ENCODE measurements around the gene POTEF.
"Not testable (repeated sequence)": the region's sequence is repeated elsewhere in the genome, so short reads cannot be mapped to it uniquely, and the experiment has no call there.

Gene POTEF

DNA sequence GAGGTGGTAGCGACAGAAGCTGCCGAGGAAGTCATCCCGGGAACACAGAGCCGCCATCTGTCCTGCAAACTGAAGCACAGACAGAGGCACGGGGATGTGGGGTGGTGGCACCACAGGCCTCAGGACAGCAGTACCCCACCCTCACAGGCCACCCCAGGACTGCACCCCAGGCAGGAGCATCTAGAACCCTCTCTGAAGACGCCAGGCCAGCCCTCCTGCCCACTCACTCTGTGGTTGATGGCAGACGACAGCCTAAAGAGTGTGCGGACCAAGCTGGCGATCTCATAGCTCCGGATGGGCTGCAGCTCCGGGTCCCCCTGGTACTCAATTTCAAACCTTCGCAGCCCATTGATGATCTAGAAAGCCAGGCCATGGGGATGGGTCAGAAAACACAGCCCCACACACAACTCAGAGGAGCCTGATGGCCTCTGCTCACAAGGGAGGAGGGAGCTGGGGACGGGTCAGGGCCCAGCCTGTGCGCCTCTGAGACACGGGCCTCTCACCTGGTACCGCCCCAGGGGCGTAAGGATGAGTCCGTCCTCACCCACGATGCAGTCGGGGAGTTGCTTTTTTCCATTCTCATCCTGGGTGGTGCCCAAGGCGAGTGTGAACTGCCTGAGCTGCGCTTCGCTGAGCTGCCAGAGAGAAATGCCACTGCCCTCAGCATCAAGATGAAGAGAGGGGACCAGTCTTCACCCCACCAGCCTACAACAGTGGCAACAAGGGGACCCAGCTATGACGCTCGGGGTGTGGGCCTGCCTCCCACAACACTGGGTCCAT is 24.0 kb upstream of the POTEF start:
- DNase-seq (ENCODE audit: low read depth in 1 of 2, low spot score in 1 of 2) = no peak

DNA sequence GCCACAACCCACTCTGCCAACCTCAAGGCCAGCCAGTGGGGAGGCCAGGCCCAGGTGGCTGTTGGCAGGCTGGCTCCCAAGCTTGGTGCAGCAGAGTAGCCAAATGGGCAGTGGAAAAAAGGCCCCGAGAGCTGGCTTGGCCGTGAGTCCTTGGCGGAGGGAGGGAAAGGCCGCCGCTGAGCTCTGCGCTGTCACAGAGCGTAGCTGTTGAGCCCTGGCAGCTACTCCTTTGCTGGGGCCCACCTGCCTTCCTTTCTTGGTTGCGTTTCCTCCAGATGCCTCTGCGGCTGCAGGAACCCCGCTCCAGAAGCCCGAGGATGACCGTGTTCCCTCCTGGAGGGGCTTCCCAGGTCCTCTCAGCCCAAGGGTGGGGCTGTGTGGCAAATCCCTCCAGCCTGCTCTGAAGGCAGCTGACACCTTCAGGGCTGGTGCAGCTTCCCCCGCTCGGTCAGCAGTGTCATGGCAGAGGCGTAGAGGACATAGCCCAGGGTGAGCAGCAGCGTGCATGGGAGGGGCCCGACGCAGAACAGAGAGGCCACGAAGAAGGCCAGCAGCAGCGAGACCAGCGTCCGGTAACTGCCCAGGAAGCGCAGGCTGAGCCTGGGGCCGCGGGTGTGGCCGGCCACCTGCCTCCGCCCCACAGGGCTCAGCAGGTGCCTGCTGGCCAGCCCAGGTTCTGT is 23.3 kb upstream of the POTEF start:
- DNase-seq (ENCODE audit: low read depth in 1 of 2, low spot score in 1 of 2) = not testable (repeated sequence)

DNA sequence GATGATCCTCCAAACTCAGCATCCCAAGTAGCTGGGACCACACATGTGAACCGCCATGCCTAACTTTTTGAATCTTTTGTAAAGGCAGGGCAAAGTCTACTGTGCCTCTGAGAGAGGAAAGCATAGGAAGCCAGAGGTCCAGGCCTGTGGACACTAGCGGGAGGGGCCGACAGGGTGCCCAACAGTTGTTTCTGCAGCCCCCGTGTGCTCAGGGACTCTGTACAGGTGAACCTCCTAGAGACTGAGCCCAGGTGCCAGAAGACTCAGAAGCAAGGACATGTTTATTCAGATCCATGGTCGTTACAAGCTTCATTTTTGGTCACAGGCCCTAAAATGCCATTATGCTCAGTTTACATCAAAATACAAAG is 22.1 kb upstream of the POTEF start:
- DNase-seq (ENCODE audit: low read depth in 1 of 2, low spot score in 1 of 2) = not testable (repeated sequence)

DNA sequence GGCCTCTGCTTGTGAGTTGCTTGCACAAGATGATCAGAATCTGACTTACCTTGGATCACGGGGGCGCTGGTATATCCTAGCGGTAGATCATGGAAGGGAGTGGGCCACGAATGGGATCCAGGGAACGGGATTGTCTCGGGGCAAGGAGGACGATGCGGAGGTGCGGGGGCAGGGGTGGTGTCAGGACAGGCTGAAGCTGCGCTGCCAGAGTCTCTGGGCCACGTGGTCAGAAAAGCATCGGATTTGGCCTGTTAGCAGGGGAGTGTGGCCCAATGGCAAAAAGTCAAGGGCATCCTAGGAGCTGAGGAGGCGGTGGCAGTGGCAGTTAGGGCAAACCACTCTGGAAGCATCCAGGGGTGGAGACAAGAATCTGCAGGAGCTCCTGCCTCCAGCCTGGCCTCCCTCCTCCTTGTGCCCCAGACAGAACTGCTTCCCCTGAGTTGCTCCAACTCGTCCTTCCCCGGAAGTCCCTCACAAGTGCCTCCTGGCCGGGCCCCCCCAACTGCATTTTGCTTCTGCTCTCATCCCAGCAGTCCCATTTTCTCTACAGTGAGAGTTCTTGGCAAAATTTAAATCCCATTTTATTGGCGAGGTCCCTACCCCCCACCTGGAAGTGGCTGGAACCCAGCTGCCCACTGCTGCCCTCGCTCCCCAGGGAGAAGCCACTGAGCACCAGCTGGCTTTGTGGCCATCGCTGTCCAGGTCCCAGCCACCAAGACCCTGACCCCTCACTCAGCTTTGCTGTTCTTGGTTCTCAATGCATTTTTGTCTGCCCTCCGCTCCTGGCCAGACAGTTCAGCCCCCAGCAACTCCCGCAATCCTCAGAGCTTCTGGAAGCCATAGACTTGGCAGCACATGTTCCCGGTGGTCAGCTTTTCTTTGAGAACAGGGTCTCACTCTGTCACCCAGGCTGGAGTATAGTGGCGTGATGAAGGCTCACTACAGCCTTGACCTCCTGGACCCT is 21.4 kb upstream of the POTEF start:
- no peak for DNase-seq (ENCODE audit: low read depth in 1 of 2, low spot score in 1 of 2)

DNA sequence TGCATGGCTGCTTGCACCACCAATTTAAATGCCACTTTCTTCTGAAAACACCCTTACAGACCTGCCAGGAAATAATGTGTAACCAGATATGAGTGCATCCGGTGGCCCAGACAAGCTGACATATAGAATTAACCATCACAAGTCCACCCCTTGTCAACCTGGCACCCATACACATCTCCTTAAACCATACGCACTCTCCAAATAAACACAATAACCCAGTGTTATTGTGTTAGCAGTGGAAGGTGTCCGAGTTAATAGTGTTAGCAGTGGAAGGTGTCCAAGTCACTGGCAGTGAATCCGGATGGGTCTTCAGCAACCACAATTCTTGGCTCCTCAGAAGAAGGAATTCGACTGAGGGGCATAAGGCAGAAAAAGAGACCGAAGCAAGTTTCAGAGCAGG is 19.5 kb upstream of the POTEF start:
- DNase-seq (ENCODE audit: low read depth in 1 of 2, low spot score in 1 of 2) = not testable (repeated sequence)

DNA sequence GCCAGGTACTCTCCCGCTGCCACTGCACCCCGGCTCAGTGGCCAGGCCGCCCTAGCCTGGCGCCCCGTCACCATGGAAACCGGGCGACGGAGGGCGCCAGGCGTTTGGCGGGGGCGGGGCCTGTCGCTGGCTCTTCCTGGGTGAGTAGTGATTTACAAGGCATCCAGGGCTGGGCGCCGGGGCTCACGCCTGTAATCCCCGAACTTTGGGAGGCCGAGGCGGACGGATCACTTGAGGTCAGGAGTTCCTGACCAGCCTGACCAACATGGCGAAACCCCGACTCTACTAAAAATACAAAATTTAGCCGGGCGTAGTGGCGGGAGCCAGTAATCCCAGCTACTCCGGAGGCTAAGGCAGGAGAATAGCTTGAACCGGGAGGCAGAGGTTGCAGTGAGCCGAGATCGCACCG is 16.0 kb upstream of the POTEF start, which contains the start of gene CCDC74B:
TSS of gene CCDC74B (minus strand) at position 107 of the 409 bp plus-strand sequence. CDS start 116 bp downstream, outside the sequence.
- peak; percentile 14 to 20 for DNase-seq (ENCODE audit: low read depth in 1 of 2, low spot score in 1 of 2)

DNA sequence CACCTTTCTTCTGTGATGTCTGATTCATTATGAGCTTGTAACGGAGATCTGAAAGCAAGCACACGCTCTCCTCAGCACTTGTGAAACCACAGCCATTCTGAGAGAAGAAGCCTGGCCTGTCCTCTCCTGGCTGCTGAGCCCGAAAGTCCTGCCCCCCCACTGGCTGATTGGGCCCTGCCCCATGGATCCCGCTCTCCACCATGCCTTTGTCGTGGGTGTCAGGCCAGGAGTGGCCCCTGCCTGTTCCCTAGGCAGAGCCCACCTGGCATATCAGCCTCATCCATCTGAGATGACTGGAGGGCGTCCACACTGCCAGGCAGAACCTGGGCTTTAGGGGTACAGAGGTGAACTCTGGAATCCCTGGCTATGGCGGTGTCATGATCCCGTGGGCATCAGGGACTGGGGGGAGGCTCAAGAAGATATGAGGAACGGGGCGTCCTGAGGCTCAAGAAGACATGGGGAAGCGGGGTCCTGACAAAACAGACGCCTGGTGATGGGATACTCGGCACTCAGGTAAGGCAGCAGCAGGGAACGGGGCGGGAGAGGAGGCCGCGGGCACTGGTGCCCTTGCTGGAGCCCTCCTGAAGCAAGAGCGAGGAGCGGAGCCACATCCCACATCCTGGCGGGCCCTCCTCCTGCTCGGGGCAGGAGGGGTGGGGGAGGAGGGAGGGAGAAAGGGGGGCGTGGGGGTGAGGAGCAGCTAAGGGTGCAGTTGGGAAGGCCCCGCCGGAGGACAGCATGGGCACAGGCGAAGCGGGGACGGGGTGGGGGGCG is 14.4 kb upstream of the POTEF start:
- not testable (repeated sequence) for DNase-seq (ENCODE audit: low read depth in 1 of 2, low spot score in 1 of 2)

DNA sequence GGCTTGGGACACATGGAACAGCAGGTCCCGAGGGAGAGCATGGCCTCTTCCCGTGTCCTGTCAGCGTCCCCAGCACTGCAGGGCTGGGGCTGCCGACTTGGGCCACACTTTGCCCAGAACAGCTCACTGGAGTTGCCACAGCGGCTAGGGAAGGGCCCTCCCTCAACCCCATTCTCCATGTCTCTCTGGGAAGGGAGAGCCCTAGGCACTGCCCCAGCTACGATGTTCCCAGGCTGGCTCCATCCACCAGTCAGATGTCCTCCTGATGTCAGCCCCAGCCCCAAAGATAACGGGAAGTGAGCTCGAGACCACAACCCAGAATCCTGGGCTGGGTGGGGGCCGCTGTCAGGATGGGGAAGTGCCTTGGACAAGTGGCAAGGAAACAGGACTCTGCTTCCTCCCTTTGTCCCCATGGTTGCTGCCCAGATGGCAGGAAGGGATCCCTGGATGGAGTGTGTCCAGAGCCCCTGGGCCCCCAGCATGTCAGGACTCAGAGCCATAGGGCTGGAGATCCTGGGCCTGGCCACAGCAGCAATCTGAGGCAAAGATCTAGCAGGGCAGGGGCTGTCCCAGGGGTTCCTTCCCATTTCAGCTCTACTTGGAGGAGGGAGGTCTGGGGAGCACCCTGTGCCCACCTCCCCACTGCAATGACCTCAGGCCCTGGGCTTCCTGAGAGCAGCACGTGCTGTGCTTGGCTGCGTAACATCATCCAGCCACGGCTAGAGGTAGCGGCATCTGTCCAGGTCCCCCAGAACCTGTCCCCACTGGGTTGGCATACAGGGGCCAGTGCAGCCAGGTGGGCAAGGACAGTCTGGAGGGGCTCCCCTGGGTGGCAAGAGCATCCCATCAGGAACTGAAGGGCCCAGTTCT is 13.6 kb upstream of the POTEF start:
- not testable (repeated sequence) for DNase-seq (ENCODE audit: low read depth in 1 of 2, low spot score in 1 of 2)

DNA sequence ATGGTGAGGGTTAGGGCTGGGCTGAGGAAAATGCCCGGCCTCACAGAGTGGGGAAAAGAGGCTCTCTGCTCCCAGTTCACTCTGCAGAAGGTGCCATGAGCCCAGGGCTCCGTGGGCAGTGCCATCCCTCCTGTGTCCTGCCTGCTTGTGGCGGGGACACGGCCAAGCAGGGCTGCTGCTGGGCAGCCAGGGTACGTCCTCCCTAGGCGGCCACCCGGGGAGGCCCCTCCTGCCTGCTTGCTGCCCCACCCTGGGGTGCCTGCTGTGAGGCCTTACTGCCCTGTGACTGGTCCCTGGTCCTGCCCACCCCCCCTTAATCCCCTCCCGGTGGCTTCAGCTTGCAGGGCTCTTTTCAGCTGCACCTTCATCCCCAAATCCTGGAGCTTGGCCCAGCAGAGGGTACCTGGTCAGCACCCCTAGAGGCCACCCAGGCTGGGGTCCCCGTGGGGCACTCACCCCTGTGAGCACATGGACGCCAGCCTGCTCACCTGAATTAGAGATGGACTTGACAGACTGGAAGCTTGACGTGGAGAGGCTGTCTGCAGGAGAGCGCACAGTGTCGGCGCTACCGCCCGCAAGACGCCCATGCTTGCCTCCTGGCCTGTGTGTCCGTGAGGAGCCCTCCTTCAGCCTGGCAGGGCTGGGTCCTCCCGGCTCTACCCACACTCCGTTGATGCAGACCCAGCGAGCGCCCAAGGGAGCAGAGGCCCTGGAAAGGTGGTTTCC is 12.8 kb upstream of the POTEF start:
- DNase-seq (ENCODE audit: low read depth in 1 of 2, low spot score in 1 of 2) = not testable (repeated sequence)

DNA sequence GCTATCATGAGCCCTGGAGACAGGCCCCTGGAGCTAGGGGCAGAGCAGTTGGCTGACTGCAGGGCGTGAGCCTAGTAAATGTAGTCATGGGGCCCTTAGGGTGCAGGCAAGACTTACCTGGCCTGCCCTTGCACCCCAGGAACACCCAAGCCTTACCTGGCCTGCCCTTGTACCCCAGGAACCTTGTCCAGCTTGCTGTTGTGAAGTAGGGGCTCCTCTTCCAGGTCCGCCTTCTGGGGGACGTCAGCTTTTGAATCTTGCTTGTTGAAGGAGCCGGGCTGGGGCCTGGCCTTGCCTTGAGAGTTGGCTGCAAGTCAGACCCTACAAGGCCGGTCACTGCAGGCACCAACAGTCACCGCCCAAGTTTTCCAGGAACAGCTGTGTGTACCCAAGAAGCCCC is 12.0 kb upstream of the POTEF start:
- DNase-seq (ENCODE audit: low read depth in 1 of 2, low spot score in 1 of 2) = not testable (repeated sequence)

DNA sequence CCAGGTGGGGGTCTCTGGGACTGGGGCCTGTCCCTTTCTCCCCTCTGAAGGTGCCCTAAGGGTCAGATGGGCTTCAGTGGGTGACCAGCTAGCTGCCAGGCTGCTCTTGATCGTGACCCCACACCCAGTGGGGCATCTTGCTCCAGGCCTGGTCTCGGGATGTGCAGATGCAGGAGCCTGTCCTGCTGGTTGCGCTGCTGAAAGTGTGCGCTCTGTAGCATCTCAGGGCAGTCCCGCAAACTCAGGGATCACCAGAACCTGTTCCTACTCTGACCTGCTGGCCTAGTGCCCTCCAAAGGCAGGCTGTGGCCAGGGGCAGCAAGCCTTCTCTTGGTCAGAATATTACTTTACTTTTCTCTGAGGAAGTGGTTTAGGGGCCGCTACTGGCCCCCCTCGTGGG is 11.5 kb upstream of the POTEF start:
- DNase-seq (ENCODE audit: low read depth in 1 of 2, low spot score in 1 of 2) = not testable (repeated sequence)

DNA sequence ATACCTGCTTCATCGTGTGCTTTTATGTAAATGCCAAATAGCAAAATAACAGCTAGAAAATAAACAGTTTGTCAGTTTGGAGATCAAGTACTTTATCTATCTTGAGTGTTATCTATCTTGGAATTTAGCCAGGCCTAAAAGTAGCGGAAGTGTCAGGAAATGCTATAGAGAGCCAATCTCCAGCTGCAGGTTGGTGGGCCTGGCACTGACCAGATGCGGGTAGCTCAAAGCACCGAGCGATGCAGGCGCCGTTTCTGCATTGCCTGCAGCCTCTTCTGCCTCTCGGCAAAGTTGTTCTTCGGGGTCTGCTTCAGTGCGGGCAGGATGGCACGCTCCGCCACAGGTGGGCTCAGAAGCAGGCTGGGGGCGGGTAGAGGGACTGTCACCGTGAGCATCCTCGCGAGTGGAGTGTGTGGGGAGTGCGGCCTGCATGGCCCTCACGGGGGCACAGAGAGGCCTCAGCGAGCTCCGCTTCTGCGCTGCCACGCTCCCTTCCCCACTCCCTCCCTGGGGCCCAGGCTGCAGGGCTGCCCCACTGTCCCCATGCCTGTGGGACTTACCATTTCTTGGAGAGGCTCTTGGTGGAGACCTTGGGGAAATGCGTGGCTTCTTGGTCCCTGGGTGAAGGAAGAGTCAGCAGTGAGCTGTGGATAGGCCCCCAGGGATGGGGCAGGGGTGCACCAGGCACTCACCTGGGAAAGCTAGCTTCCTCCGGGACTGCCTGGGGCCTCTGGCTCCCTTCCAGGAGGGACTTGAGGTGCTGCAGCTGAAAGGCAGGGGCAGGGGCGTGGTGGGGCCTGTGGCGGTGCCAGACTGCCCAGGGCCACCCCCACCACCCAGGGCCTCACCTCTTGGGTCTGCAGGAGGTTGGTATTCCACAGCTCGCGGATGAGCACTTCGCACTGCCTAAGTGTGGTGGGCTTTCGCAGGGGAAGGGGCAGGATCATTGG is 10.6 kb upstream of the POTEF start:
- not testable (repeated sequence) for DNase-seq (ENCODE audit: low read depth in 1 of 2, low spot score in 1 of 2)

DNA sequence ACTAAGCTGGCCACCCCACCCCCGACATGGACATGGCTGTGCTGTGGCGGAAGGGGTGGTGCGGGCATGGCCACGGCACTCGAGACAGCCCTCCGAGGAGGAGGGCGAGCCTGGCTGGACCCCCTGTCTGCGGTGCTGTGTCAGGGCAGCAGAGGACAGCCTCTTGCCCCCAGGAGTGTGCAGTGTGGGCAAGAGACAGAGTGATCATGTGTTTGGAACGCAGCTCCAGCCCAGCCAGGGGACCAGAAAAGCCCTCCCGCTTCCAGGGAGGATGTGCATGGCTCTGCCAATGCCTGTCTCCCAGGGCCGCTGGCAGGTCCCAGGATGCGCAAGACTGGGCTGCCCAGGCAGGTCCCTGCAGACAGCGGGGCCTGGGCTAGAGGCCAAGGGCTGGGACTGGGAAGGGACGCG is 9.8 kb upstream of the POTEF start:
- DNase-seq (ENCODE audit: low read depth in 1 of 2, low spot score in 1 of 2) = not testable (repeated sequence)

DNA sequence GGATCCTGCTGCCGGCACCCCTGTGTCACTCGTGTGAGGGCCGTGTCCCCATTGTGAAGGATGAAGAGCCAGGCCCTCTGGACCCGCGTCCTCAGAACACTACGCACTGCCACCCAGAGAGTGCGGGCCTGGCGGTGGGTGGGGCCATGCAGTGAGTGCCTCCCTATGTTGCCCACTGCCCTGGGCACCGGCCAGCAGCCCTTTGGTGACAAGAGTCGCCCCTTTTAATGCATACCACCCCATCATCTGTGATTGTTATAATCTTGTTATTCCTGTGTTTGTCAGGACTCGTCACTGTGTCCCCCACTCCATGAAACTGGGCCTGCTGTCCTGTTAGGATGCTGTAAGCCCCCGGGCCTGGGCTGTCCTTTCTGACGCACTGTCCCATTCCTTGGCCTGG is 9.3 kb upstream of the POTEF start:
- DNase-seq (ENCODE audit: low read depth in 1 of 2, low spot score in 1 of 2) = not testable (repeated sequence)

DNA sequence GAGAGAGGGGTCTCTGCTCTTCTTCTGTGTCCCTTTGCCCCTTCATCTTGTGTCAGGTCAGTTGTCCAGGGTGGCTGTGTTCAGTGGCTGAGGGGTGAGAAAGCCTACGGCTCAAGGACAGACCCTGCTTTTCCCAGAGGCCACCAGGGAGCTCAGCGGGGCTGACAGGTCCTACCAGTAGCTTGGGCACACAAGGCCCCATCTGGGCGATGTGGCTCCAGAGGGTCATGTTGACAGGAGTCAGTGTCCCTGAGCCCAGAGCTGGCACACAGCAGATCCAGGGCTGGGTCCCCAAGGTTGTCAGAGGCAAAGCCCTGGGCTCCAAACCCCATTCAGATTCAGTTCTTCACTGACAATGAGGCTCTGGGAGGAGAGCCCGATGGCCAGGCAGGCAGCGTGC is 8.1 kb upstream of the POTEF start:
- DNase-seq (ENCODE audit: low read depth in 1 of 2, low spot score in 1 of 2) = not testable (repeated sequence)

DNA sequence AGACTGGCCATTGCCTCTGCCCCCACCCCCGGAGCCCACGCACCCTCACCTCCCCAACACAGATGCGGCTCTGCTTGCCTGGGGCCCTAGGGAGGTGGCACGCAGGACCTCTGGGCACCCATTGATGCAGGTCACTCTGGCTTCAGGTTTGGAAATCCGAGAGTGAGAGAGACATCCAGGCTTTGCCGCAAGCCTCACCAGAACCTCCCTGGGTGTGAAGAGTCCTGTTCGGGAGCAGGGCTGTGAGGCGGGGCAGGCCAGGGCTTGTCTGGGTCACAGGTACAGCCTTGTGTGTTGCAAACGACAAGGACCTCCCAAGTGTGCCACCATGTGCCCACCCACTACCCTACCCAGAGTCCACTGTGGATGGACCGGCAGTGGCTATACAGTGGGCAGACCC is 7.5 kb upstream of the POTEF start:
- DNase-seq (ENCODE audit: low read depth in 1 of 2, low spot score in 1 of 2) = not testable (repeated sequence)

DNA sequence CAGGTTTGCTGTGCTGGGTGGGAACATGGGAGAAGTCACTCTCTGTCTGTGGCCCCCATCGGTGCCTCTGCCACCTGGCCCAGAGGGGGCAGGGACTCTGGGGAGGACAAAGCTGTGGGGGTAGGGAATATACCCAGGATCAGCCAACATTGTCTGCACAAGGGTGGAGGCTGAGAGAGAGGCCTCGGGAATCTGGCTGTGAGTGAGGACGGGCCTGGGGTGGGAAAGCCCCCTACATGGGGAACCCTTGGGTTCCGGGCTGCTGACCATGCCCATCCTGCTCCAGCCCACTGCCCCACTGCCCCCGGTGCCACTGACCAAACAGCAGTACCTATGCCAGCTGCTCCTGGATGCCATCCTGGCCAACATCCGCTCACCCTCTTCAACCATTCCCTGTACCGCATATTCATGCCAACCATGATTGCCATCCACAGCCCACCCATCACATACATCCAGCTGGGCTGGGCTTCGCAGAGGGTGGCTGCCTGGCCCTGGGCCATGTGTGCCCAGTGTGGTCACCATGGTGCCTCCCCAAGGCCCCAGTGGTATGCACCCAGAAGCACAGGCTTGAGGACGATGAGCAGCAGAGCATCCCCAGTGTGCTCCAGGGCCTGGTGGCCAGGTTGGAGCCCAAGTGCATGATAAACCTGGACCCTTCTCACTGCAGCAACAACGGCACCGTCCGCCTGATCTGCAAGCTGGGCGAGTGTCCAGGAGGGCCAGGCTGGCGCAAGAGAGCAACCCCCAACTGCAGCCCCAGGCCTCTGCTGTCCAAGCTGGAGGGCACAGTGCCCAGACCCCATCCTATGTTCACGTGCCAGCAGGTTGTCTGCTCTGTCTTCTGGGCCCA is 6.9 kb upstream of the POTEF start:
- no peak for DNase-seq (ENCODE audit: low read depth in 1 of 2, low spot score in 1 of 2)
